ENCODE data around the gene CPT1A.

CPT1A gene

GRCh38 chr11:68828155-68828931 lies 13.4 kb downstream of the CPT1A start:
- no peak for DNase-seq

GRCh38 chr11:68827733-68828132 lies 14.0 kb downstream of the CPT1A start:
- DNase-seq: no peak

GRCh38 chr11:68826726-68827125 lies 15.0 kb downstream of the CPT1A start:
- no peak for DNase-seq

GRCh38 chr11:68825571-68825970 lies 16.1 kb downstream of the CPT1A start:
- no peak for DNase-seq

GRCh38 chr11:68822546-68822945 lies 19.2 kb downstream of the CPT1A start:
- DNase-seq: no peak

GRCh38 chr11:68821670-68822069 lies 20.0 kb downstream of the CPT1A start:
- DNase-seq: no peak

- no peak for DNase-seq
These were observed 22.4 kb downstream of the CPT1A start for GRCh38 chr11:68819362-68819761.

GRCh38 chr11:68818181-68818580 lies 23.5 kb downstream of the CPT1A start:
- no peak for DNase-seq

GRCh38 chr11:68817554-68817953 lies 24.2 kb downstream of the CPT1A start:
- DNase-seq: no peak

GRCh38 chr11:68816917-68817419 lies 24.7 kb downstream of the CPT1A start:
- no peak for DNase-seq

- no peak for DNase-seq
These were observed 25.4 kb downstream of the CPT1A start for GRCh38 chr11:68816251-68816776.

GRCh38 chr11:68813773-68814172 lies 27.9 kb downstream of the CPT1A start:
- DNase-seq: no peak

- DNase-seq: no peak
These were observed 29.2 kb downstream of the CPT1A start for GRCh38 chr11:68812526-68812925.

- no peak for DNase-seq
These were observed 31.6 kb downstream of the CPT1A start for GRCh38 chr11:68810164-68810563.

- no peak for DNase-seq
These were observed 32.2 kb downstream of the CPT1A start for GRCh38 chr11:68809506-68809905.

- DNase-seq: no peak
These were observed 32.9 kb downstream of the CPT1A start for GRCh38 chr11:68808787-68809186.

GRCh38 chr11:68806931-68807844 lies 34.5 kb downstream of the CPT1A start:
- no peak for DNase-seq

GRCh38 chr11:68804786-68805185 lies 36.9 kb downstream of the CPT1A start:
- DNase-seq: no peak

GRCh38 chr11:68803766-68804165 lies 38.0 kb downstream of the CPT1A start:
- DNase-seq: no peak

- DNase-seq: no peak
These were observed 43.4 kb downstream of the CPT1A start for GRCh38 chr11:68798221-68798813.

- DNase-seq: no peak
These were observed 44.9 kb downstream of the CPT1A start for GRCh38 chr11:68796801-68797200.

- DNase-seq: no peak
These were observed 49.2 kb downstream of the CPT1A start for GRCh38 chr11:68792400-68792966.

GRCh38 chr11:68784653-68785052 lies 57.1 kb downstream of the CPT1A start:
- DNase-seq: no peak

Measured in NCI-H1048 (cell line).